GM21529 (cell line): ENCODE results near the gene LCNL1.
A peak's percentile ranks its signal among the peaks of the same experiment; 100 is the strongest.

Source experiments
- ATAC-seq: cut with Tn5 transposase; IDR thresholded peaks from one replicate; pipeline ENCODE4 v1.9.1; 2021; ENCODE audit not compliant: unreplicated experiment

LCNL1 gene

DNA sequence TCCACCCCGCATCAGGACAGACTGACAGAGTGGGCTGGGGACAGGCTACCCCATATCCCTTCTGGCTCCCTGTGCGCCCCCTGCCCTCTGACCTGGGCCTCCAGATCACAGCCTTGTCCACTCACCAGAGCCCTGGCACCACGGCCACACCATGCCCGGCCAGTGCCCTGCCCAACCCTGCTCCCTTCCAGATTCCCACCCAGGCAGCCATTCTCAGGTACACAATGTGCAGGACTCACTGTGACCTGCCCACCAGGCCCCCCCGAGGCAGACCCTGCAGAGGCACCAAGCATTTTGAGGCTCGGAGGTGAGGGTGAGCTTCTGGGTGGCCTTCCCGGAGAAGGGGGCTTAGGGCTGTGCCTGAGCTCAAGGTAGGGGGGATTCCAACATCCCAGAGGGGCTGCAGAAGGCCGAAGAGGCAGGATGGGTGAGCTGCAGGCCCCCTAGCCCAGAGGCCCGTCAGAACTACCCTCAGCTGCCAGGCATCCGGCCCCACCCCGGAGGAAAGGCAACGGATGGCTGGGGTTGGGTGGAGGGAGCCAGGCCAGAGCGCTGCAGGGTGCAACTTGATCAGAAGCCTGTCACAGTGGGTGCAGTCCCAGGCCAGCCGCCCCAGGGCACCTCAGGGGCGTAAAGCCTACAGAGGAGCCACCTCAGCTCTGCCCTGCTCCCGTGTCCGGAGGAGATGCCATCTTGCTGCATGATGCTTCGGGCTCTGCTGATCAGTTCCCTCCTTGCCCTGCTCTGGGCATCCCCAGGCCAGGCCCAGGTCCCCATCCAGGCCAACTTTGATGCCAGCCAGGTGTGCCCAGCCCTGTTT lies at the start of gene LCNL1:
Gene LCNL1 (plus strand): TSS at position 762 of the 820 bp plus-strand sequence. CDS start 594 bp downstream, outside the sequence.
- ATAC-seq, result no peak

DNA sequence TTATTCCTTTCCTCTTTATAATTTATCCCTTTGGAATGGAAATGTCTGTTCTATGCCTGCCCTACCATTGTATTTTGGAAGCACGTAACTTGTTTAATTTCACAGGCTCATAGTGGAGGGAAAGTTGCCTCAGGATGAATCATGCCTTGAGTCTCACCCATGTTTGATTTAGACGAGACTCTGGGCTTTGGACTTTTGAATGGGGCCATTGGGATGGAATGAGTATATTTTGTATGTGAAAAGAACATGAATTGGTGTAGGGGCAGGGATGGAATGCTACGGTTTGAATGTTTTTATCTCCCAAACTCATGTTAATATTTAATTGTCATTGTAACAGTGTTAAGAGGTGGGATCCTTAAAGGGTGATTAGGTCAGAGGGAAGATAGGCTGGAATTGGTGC lies 48.5 kb upstream of the LCNL1 start:
- no peak for ATAC-seq

DNA sequence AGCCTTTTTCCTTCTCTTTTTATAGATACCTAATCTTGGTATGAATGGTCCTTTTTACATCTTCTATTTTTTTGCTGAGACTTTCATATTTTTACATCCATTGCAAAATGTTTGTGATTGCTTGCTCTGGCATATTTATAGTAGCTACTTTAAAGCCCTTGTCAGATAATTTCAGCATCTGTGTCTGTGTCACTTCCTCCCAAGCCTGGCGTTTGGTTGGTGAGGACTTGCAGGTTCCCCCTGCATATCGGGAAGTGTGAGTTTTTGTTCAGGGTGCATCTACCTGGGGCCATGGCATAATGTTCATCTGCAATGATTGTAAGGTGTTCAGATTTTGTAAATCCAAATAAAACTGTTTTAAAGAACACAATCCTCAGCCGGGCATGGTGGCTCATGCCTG lies 47.1 kb upstream of the LCNL1 start:
- no peak for ATAC-seq

DNA sequence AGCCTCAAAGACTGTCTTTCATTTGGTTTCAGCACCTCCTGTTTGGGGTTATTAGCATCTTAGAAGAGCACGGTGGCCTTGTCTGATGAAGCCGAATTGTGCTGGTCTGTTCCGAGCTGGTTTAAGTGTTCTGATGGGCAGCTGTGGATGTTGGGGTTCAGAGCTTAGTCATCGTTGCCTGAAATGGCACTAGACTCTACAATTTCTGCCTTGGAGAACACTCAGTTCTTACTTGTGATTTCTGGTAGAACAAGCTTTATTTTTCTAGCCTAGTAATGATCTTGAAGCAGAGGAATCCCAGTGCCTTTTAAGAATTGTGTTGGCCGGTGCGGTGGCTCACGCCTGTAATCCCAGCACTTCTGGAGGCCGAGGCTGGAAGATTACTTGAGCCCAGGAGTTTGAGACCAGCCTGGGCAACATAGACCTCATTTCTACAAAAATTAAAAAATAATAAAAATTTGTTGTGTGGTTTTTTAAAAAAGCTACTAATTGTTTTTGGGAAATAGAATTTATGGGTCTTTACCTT lies 46.1 kb upstream of the LCNL1 start:
- ATAC-seq, result no peak

DNA sequence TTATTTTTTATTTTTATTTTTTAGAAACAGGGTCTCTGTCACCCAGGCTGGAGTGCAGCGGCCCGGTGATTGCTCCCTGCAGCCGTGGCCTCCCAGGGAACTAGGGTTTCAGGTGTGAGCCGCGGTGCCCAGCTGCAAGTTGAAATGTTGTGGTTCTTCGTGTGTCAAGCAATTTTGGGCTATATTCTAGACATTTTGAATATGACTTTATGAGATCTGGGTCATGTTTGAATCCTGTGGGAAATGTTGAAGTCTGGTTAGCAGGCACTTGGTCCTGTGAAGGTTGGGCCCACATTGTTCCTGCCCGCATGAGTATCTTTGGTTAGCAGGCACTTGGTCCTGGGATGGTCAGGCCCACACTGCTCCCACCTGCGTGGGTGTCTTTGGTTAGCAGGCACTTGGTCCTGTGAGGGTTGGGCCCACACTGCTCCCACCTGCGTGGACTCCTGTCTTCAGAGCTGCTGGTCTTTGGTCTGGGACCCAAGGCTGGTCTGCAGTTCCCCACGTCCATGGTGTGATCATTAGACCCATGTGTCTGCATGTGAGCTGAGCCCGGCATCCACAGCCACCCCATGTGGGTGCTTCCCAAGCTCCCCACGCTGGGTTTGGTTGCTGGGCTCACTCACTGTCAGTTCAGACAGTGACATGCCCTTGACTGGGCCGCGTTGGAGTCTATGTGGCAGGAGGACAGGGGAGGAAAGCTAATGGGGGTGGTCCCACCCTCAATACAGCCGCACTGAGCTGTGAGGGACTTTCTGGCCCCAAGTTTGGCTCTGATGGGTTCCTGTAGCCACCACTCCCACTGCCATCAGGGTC lies 45.4 kb upstream of the LCNL1 start:
- no peak for ATAC-seq

DNA sequence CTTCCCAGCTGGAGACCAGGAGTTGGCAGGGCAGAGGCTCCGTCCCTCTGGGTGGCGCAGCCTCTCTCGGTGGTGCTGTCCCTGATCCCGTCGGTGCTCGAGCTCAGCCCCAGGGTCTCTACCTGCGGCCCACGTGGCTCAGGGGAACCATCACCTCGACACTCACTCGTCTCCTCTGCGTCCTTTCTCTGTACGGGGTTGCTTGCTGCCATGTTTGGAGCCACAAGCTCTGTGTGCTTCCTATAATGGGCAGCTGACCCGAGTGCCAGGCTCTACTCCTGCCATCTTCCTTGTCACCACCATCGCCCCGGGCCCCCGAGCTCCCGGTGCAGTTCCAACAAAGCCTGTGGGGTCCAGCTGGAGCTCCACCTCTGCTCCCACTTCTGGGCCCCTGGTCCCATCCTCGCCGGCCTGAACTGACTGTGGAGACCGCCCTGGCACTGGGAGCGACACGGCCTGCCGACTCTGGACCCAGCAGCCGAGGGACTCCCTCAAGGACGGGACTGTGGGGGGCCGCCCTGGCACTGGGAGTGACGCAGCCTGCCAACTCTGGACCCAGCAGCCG lies 43.3 kb upstream of the LCNL1 start:
- ATAC-seq, result no peak

DNA sequence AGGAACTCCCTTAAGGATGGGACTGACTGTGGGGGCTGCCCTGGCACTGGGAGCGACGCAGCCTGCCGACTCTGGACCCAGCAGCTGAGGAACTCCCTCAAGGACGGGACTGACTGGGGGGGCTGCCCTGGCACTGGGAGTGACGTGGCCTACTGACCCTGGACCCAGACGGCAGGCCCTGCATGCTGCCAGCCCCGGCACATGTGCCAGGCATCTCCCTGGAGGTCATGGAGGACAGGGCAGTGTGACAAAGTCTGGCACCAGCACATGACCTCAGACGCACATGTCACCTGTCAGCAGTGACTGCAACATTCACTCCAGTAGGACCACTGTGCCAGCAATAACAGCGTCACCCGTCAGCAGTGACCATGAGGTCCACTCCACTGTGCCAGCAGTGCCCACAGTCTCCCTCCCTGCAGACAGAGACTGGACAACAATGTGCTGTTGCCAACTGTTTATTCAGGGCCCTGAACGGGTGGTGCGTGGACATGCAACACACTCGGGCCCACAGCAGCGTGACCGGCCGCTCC lies 42.7 kb upstream of the LCNL1 start:
- ATAC-seq, result no peak

DNA sequence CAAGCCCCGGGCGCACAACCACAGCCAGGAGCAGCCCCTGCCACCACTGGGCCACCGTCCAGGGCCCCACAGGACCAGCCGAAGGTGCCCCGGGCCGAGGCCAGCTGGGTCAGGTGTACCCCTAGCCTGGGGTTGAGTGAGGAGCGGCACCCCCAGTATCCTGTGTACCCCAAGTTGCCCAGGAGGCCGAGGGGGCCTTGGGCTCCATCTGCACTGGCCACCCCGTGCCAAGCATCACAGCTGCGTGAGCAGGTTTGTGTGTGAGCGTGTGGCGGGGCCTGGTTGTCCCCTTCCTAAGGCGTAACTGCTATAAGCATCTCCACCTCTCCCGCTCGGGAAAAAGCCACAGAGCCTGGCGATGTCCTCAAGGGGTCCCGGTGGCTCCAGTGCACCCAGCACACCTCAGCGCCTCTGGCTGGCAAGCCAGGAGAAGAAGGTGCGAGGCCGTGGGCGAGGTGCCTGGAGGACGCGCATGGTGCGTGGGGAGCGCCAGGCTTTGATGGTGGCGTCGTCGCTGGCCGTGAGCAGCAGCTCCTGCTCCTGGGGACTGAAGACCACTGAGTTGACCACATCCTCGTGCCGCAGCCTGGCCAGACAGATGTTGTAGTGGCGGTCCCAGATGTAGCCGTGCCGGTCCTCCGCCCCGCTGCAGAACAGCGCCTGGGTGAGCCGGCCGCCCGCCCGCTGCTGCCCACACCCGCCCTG lies 42.1 kb upstream of the LCNL1 start:
- ATAC-seq, result no peak

DNA sequence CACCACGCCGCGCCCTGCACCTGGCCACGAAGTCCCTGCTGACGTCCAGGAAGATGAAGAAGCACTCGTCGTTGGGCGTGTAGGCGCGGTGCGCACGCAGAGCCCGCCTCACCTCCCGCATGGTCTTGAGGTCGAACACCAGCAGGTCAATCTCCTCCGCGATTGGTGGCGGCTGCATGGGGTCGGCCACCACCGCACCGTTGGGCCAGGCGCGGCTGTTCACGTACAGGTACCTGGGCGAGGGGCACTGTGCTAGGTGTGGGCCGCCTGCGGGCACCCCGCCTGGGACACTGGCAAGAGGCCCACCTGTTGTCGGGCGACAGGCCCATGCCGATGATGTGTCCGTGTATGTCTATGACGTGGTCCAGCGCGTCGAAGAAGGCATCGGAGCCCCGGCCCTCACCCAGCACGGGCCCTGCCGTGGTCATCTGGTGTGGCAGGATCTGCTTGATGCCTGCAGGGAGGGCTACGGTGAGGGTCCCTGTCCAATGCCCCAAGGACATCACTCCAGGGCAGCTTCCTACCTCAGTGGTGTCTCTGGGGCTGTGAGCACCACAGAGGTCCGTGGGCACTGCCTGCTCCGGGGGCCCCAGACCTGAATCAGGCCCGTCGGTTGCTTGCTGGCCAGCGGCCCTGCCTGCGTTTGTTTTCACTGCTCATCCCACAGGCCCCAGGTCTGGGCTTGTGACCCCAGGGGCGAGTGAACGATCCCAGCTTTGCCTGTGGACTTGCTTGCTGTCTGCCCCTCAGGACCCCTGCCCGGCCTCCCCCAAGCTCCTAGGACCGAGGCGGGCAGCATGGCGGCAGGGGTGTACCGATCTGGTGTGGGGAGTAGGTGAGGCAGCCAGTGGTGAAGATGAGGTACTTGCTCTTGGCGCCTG lies 41.3 kb upstream of the LCNL1 start:
- no peak for ATAC-seq

DNA sequence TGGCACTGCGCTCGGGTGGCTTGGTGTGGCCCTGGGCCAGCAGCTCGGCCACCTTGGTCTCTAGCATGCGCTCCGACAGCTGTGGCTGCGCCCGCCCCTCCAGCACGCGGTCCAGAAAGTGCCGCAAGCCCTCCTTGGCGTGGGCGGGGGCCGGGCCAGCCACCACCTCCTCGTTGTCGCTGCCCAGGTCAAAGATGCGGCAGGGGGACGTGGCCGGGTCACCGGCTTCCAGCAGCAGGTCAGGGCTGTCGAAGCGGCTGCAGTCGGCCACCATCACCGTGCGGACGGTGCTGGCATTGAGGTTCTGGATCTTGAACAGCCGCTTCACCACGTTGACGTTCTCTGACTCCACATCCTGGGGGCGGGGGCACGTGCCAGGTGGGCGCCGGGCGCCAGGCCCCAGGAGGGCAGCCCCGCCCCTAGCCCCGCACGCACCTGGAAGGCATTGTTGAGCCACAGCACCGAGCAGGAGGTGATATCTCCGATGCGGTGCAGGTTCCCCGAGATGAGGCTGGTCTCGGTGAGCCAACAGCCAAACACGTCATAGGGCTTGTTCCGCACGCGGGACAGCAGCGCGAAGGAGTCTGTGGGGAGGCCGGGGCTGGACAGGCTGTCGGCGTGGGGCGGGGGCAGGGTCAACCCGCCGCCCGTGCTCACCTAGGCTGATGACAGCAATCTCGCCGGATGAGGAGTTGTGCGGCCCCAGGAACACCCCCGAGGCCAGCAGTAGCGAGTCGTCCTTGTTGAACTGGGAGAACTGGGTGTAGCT lies 40.5 kb upstream of the LCNL1 start:
- no peak for ATAC-seq

DNA sequence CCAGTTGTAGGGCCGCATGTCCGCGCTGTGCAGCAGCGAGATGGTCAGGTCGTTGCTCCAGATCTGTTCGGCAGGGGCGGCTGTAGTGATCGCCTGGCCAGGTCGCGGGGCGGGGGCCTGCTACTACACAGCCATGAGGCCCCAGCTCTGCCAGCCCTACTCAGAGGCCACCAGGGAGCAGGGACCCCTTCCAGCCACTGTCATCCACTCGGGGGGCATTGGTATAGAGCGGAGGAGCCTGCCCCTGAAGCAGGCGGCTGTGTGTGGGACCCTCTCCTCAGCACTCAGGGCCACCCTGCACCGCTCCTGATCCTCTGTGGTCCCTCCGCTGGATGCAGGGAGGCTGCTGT lies 39.9 kb upstream of the LCNL1 start:
- ATAC-seq, result no peak

DNA sequence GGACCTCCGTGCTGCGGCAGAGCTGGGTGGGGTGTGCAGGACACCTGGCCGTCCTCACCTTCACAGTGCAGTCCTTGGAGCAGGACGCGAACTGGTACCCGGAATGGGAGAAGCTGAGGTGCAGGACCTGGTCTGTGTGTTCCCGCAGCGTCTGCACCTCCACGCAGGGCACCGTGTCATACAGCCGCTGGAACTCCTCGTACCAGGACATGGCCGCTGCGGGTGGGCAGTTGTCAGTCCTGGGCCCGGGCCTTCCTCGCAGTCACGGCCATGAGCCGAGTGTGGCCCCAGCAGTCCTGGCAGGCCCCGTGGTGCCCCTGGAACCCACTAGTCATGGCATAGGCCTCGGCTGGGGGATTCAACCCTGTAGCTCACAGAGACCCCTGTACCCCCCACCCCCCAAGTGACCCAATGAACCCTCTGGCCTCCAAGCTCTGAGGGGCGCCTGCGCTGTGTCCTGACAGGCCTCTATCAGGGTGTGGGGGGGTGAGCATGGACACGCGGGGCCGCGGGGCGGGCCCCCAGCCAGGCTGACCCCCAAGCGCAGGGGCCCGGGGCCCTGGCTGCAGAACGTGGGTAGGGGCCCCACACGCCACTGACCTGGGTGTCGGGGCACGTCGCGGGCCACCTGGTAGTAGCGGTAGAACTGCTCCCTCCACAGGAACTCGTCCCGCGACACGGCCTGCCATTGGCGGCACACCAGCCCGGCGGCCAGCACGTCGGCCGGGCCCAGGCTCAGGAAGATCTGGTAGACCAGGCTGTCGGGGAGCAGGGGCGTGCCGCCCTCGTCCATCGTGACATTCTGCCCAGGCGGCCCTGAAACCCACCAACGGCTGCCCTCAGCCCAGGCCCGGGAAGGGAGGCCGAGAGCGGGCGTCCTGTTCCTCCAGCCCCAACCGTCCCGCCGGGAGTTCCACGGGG lies 39.2 kb upstream of the LCNL1 start:
- ATAC-seq, result peak; percentile 20

DNA sequence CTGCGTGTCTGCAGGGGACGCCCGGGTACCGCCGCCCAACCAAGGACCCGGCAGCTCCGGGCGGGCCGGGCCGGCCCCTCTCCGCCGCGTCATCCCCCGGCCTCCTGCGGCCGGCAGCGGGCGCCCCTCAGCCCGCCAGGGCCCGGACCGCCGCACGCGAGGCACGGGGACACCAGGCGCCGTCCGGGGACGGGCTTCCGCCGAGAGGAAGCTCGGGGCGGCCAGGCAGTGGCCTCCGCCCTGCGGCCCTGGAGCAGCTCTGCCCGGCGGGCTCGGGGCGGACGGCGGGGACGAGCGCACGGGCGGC lies 38.6 kb upstream of the LCNL1 start:
- peak; percentile 30 for ATAC-seq

DNA sequence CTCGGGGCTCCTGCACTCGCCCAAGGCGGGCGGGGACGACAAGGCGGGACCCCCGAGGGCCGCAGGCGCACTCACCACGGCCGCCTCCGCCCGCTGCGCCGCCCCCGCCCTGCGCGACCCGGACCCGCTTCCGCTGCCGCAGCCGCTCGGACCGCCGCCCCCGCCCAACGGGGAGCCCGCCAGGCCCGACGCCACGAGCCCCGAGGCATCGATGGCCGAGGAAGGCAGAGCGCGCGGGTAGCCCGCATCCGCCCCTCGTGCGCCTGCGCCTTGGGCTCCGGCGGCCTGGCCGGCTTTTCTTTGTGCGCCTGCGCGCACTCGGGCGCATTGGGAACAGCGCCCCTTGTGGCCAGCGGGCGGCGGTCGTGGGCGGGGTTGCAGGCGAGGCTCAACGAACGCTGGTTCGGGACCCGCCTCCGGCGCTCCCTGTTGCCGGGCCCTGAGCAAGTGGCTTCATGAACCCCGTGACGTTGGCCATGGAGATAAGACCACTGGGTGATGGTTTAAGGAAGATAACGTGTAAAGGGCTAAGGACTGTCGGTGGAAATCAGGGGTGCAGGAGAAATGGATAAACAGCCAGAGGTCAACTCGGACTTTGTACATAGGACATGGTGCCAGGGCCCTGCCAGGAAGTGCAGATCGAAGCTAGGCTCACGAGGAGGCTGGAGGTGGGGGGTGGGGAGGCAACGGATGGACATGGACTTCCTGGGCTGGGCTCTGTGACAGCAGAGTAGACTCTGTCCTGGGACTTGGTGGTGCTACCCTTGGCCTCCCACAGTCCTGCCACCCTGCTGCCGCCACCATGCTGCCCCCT lies 38.1 kb upstream of the LCNL1 start, which contains the start of the genes C8G and FBXW5:
Gene C8G (plus strand): TSS at position 725 of the 814 bp plus-strand sequence. CDS start 78 bp downstream, at position 803.
Gene FBXW5 (minus strand): TSS at position 220 of the 814 bp plus-strand sequence. CDS start 655 bp downstream, outside the sequence.
- ATAC-seq, result peak; percentile 62

DNA sequence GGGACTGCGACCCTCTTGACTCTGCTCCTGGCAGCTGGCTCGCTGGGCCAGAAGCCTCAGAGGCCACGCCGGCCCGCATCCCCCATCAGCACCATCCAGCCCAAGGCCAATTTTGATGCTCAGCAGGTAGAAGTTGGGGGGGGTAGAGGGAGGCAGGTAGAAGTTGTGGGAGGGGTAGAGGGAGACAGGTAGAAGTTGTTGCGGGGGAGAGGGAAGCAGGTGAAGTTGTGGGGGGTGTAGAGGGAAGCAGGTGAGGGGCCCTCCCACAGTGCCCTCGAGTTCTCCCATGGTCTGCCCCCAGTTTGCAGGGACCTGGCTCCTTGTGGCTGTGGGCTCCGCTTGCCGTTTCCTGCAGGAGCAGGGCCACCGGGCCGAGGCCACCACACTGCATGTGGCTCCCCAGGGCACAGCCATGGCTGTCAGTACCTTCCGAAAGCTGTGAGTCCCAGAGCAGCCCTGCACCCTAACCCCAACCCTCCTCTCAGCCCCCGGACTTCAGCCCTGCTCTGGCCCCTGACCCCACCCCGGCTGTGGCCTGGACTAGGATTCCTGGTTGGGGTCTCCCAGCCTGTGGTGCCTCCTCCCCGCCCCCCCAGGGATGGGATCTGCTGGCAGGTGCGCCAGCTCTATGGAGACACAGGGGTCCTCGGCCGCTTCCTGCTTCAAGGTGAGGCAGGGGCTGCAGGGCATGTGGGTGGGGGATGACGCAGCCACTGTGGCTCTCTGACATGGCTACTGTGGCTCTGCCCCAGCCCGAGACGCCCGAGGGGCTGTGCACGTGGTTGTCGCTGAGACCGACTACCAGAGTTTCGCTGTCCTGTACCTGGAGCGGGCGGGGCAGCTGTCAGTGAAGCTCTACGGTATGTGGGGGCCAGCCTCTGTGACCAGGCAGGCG lies 37.2 kb upstream of the LCNL1 start:
- no peak for ATAC-seq
